Left ventricle myocardium inferior (tissue), 1 donor: ENCODE results near the gene PNCK. TPM values are rescaled to one million over a fixed set of nuclear protein-coding genes. Genes with fewer than 3 reads are reported as not detected.

Source experiments
- DNase-seq: peaks from one replicate; pipeline ENCODE4 v3.0.0-alpha.2; 2020
- H3K27ac ChIP-seq: fragments of 200-600 bp; replicated peaks from 2 replicates; pipeline ENCODE4 v1.8.0; 2021
- H3K27me3 ChIP-seq: fragments of 200-600 bp; 2 replicates; pipeline ENCODE4 v1.8.0; 2021; ENCODE audit warnings: low read depth
- H3K36me3 ChIP-seq: fragments of 200-600 bp; 2 replicates; pipeline ENCODE4 v1.8.0; 2021
- H3K4me1 ChIP-seq: fragments of 200-600 bp; 2 replicates; pipeline ENCODE4 v1.8.0; 2021
- H3K4me3 ChIP-seq: fragments of 200-600 bp; 2 replicates; pipeline ENCODE4 v1.8.0; 2021; ENCODE audit warnings: mild to moderate bottlenecking, moderate library complexity
- H3K9me3 ChIP-seq: fragments of 200-600 bp; replicated peaks from 2 replicates; pipeline ENCODE4 v1.8.0; 2021
- intact Hi-C: fragments of 100-400 bp; cut with micrococcal nuclease; formaldehyde crosslinking; loops from one replicate; pipeline ENCODE4 v1.11.0; 2022
- total RNA-seq: library from RNA; stranded (reverse); fragmentation: NEBNext Ultra II Directional; extraction: Animal tissue kit (Norgen Biotek cat#: 25700); gene quantifications from one replicate; pipeline ENCODE4 v1.2.1, GENCODE V29; 2021
- TF ChIP-seq, protein P1 (sequence below): fragments of 200-600 bp; IDR thresholded peaks from 2 replicates; pipeline ENCODE4 v1.8.0; 2021; ENCODE audit warnings: antibody characterized with exemption, mild to moderate bottlenecking, borderline replicate concordance
- donor health status: DM: no; HTN: yes; CAD: no; lungs with severe emphysema.

Gene PNCK
- total RNA-seq, 1 donor from 2014 or later = 6.1 TPM

DNA sequence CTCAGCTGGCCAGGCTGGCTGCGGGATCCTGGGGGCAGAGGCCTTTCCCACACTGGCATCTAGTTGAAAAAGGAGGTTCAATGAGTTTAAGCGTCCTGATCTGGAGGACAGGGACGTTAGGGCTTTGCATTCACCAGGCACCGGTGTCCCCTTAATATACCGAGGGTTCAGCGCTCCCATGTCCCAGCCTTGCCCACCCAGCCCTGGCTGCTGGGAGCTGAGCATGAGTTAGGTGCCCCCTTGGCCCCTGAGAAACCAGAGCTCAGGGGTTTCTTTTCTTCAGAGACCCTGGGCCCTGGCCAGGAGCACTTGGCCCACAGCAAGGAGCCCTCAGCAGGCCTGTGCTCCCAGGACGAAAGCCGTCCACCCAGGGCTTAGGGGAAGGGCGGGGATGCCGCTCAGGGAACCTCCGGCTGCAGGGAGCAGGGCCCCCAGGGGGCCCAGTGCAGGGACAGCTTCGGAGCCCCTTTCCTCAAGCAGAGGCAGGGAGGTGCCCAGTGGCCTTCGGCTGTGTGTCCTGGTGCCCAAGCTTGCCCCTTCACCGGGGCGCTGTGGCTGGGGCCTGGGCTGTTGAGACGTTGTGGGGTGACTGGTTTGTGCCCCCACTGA is 47.5 kb downstream of the PNCK start:
- Histone ChIP-seq H3K27ac (no peak overlapping the region), H3K27me3 (peaks cover 4% of the 10 kb centered on the region), H3K36me3 (no peaks in the 10 kb centered on the region), H3K9me3 (no peaks in the 10 kb centered on the region), H3K4me3 (no peak overlapping the region), H3K4me1 (no peaks in the 10 kb centered on the region)
- TF ChIP-seq, protein P1, sequence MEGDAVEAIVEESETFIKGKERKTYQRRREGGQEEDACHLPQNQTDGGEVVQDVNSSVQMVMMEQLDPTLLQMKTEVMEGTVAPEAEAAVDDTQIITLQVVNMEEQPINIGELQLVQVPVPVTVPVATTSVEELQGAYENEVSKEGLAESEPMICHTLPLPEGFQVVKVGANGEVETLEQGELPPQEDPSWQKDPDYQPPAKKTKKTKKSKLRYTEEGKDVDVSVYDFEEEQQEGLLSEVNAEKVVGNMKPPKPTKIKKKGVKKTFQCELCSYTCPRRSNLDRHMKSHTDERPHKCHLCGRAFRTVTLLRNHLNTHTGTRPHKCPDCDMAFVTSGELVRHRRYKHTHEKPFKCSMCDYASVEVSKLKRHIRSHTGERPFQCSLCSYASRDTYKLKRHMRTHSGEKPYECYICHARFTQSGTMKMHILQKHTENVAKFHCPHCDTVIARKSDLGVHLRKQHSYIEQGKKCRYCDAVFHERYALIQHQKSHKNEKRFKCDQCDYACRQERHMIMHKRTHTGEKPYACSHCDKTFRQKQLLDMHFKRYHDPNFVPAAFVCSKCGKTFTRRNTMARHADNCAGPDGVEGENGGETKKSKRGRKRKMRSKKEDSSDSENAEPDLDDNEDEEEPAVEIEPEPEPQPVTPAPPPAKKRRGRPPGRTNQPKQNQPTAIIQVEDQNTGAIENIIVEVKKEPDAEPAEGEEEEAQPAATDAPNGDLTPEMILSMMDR = no peak
- no peak for DNase-seq
- intact Hi-C loops = no loop called here

DNA sequence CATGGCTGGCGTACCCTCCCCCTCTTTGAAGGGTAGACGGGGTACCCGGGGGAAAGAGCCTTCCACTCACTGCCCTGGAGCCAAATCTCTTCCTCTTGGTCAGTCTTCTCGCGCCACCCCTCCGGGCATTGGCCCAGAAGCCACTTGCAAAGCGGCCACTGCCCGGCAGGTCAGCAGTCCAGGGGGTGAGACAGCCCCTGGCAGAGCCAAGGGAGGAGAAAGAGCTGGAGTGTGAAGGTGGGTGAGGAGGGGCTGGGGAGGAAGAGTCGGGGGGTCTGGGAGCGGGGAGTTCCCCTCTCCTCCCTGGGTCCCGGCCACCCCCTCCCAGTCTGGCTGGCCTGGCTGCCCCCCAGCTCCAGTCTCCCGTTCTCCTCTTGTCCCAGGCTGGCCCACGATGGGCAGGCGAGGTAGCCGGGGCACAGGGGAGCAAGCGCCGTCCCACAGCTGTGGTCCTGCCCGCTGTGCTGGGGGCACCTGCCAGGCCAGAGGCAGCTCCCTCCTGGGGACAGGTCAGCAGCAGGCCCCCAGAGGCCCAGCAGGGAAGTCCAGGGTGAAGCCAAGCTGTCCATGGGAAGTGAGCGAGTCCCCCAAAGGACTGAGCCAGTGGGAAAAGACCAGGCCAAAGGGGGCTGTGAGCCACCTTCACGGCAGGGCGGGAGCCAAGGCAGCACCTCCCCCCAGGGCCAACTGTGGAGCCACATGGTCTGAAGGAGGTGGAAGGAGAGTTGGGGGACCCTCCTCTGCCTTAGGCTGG is 48.2 kb downstream of the PNCK start:
- intact Hi-C loops = no loop called here
- no peak overlapping the region for H3K4me3 ChIP-seq

DNA sequence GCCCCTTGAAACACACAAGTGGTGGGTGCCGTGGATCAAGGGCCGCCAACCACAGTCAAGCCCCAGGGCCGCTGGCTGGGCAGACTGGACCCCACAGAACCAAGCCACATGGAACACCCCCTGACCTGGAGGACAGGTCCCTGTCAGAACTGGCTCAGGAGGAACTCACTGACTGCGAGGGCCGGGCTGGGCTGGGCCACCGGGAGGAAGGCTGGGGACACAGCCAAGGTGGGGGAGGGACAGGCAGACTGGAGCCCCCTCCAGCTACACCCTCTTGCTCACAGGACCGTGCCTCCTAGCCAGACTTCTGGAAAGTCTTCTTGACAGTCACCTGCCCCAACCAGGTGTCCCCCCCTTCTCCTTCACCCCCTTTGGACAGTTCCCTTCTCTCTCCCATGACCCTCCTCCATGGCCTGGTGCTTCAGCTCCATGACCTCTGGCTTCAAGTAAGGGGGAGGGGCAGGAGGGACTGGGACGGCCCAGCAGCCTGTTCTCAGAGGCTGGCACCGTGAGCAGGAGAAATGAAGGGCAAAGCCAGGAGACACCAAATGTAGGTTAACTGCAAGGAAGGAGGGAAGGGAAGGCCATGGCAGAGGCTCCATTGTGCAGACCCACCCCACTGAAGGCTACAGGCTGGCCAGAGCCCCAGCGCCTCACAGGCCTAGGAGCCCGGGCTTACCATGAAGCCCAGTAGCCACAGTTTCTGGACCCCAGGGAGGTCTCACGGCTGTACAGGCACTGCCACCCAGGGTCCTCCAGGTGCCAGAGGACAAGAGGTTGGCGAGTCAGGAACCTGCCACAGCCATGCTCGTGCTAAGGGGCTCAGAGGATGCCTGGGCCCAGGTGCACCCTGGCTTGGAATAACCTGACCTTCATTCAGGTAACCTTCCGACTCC is 49.2 kb downstream of the PNCK start:
- H3K4me1 ChIP-seq = no peaks in the 10 kb centered on the region
- no peak overlapping the region for H3K27ac ChIP-seq
- intact Hi-C loops = no loop called here
- TF ChIP-seq, protein P1 = no peak
- H3K36me3 ChIP-seq = no peaks in the 10 kb centered on the region
- no peak for DNase-seq
- H3K9me3 ChIP-seq = no peaks in the 10 kb centered on the region
- peaks cover 4% of the 10 kb centered on the region for H3K27me3 ChIP-seq
- no peak overlapping the region for H3K4me3 ChIP-seq

More for the DNA sequence above, 48.2 kb downstream of the PNCK start:
- H3K27ac ChIP-seq = no peak overlapping the region
- H3K9me3 ChIP-seq = no peaks in the 10 kb centered on the region
- H3K4me1 ChIP-seq = no peaks in the 10 kb centered on the region
- TF ChIP-seq, protein P1 = no peak
- no peak for DNase-seq
- H3K36me3 ChIP-seq = no peaks in the 10 kb centered on the region
- H3K27me3 ChIP-seq = peaks cover 4% of the 10 kb centered on the region

DNA sequence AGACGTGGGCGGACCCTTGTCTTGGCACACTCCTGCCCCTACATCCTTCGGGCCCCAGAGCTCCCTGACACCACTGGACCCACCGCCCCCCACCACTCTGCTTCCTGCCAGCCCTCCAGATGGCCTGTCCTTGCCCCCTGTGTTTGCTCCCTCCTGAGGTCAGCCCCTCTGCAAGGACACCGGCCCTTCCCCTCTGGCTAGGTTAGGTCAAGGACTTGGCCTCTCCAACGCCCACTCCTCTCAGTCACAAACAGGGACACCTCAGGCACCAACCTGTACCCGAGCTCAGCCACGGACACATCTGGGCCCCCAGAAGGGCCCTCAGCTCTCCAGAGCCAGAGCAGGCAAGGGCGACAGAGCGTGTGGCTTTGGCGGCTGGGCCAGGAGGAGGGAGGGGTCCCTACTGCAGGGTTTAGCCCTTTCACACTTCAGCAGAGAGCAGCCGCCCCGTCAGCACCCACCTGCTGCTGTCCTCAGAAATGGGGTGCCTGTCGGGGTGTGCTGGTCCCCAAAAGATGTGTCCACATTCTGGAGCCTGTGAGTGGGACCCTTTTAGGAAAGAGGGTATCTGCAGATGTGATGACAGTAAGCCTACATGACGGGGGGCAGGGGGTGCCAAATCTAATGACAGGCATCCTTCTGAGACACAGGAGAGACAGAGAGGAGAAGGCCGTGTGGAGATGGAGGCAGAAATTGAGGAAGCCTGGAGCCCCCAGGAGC is 50.1 kb downstream of the PNCK start:
- no peak overlapping the region for H3K4me3 ChIP-seq
- no peak overlapping the region for H3K27ac ChIP-seq
- H3K9me3 ChIP-seq = no peaks in the 10 kb centered on the region
- intact Hi-C loops = no loop called here
- DNase-seq = no peak
- no peaks in the 10 kb centered on the region for H3K36me3 ChIP-seq
- H3K27me3 ChIP-seq = peaks cover 4% of the 10 kb centered on the region
- H3K4me1 ChIP-seq = no peaks in the 10 kb centered on the region
- TF ChIP-seq, protein P1 = no peak
